ENCODE results near the gene EIF6. TPM values are rescaled to one million over a fixed set of nuclear protein-coding genes. Genes with fewer than 3 reads are reported as not detected.

EIF6 gene
- total and polyA plus RNA-seq, 4 donors = 60.8 to 160 (median 106) TPM

- no peaks in the 10 kb centered on the region for H3K9me3 ChIP-seq (ENCODE audit: control insufficient read depth in 4 of 4, low read length in 3 of 4)
- H3K36me3 ChIP-seq (ENCODE audit: control insufficient read depth in 4 of 4, insufficient read depth in 3 of 4, low read depth in 1 of 4, low read length in 3 of 4) = no peaks in the 10 kb centered on the region
- peak; percentile 56 for DNase-seq (ENCODE audit: low spot score)
- TF ChIP-seq FOXA2 (IDR thresholded peaks at IDR 0.05) = no peak
- TF ChIP-seq CTCF (IDR thresholded peaks at IDR 0.05; ENCODE audit: low read depth, low read length, missing input control) = peak; percentile 38
- no peak for TF ChIP-seq REST (IDR thresholded peaks at IDR 0.05)
- peak in 1 of 2 donors; percentile 20 for TF ChIP-seq RXRA (IDR thresholded peaks at IDR 0.05)
- TF ChIP-seq EGR1 (IDR thresholded peaks at IDR 0.05; ENCODE audit: low read depth in 2 of 2) = no peak
- TF ChIP-seq MAX (IDR thresholded peaks at IDR 0.05) = no peak
- TF ChIP-seq HNF4A (conservative IDR thresholded peaks at IDR 0.05) = no peak
- TF ChIP-seq RAD21 (IDR thresholded peaks at IDR 0.05) = peak; percentile 45 to 74
- no peak overlapping the region for H3K4me3 ChIP-seq (ENCODE audit: low read depth in 1 of 3, low read length in 3 of 3)
- H3K27me3 ChIP-seq (ENCODE audit: control insufficient read depth in 4 of 4, insufficient read depth in 4 of 4, low read length in 3 of 4) = no peaks in the 10 kb centered on the region
- no peak overlapping the region for H3K27ac ChIP-seq (ENCODE audit: low read depth in 1 of 2, low read length in 2 of 2)
- H3K4me1 ChIP-seq (ENCODE audit: control insufficient read depth in 4 of 4, insufficient read depth in 4 of 4, low read length in 3 of 4) = peaks cover 6 to 49% (median 36%) of the 10 kb centered on the region in 4 donors
- H3K9ac ChIP-seq (ENCODE audit: low read depth in 1 of 2, low read length in 2 of 2) = no peak overlapping the region
- WGBS = 89% methylated on average over 4 of the region's 4 CpGs
Measured at GRCh38 chr20:35329435-35330139, 45.0 kb upstream of the EIF6 start.

GRCh38 chr20:35328689-35329088, 44.1 kb upstream of the EIF6 start:
- Histone ChIP-seq H3K4me1 (ENCODE audit: control insufficient read depth in 4 of 4, insufficient read depth in 4 of 4, low read length in 3 of 4) (peaks cover 6 to 41% (median 31%) of the 10 kb centered on the region in 4 donors), H3K9me3 (ENCODE audit: control insufficient read depth in 4 of 4, low read length in 3 of 4) (no peaks in the 10 kb centered on the region), H3K36me3 (ENCODE audit: control insufficient read depth in 4 of 4, insufficient read depth in 3 of 4, low read depth in 1 of 4, low read length in 3 of 4) (no peaks in the 10 kb centered on the region), H3K4me3 (ENCODE audit: low read depth in 1 of 3, low read length in 3 of 3) (no peak overlapping the region), H3K27me3 (ENCODE audit: control insufficient read depth in 4 of 4, insufficient read depth in 4 of 4, low read length in 3 of 4) (no peaks in the 10 kb centered on the region), H3K27ac (ENCODE audit: low read depth in 1 of 2, low read length in 2 of 2) (peak overlapping the region in 1 of 2 donors; percentile 37), H3K9ac (ENCODE audit: low read depth in 1 of 2, low read length in 2 of 2) (no peak overlapping the region)
- 73% methylated on average over 4 of the region's 4 CpGs for WGBS
- DNase-seq (ENCODE audit: low spot score) = no peak
- TF ChIP-seq RXRA (IDR thresholded peaks at IDR 0.05) = no peak
- TF ChIP-seq GABPA (IDR thresholded peaks at IDR 0.05 in 1 of 2, conservative IDR thresholded peaks at IDR 0.05 in 1 of 2) = no peak

- H3K27ac ChIP-seq (ENCODE audit: low read depth in 1 of 2, low read length in 2 of 2) = peak overlapping the region in 1 of 2 donors; percentile 37
- H3K9ac ChIP-seq (ENCODE audit: low read depth in 1 of 2, low read length in 2 of 2) = no peak overlapping the region
- no peak for TF ChIP-seq MAX (IDR thresholded peaks at IDR 0.05)
- TF ChIP-seq ATF3 (IDR thresholded peaks at IDR 0.05) = no peak
- no peak for TF ChIP-seq REST (IDR thresholded peaks at IDR 0.05)
- no peak for TF ChIP-seq RAD21 (IDR thresholded peaks at IDR 0.05)
- TF ChIP-seq HNF4G (IDR thresholded peaks at IDR 0.05) = no peak
- no peak for TF ChIP-seq YY1 (IDR thresholded peaks at IDR 0.05)
- TF ChIP-seq FOXA1 (IDR thresholded peaks at IDR 0.05) = no peak
- TF ChIP-seq FOXA2 (IDR thresholded peaks at IDR 0.05) = no peak
- no peak for TF ChIP-seq RXRA (IDR thresholded peaks at IDR 0.05)
- TF ChIP-seq JUND (IDR thresholded peaks at IDR 0.05) = no peak
Measured at GRCh38 chr20:35328095-35328685, 43.6 kb upstream of the EIF6 start.

More at GRCh38 chr20:35328095-35328685, 43.6 kb upstream of the EIF6 start:
- Histone ChIP-seq H3K4me1 (ENCODE audit: control insufficient read depth in 4 of 4, insufficient read depth in 4 of 4, low read length in 3 of 4) (peaks cover 6 to 36% (median 26%) of the 10 kb centered on the region in 4 donors), H3K36me3 (ENCODE audit: control insufficient read depth in 4 of 4, insufficient read depth in 3 of 4, low read depth in 1 of 4, low read length in 3 of 4) (no peaks in the 10 kb centered on the region), H3K27me3 (ENCODE audit: control insufficient read depth in 4 of 4, insufficient read depth in 4 of 4, low read length in 3 of 4) (no peaks in the 10 kb centered on the region), H3K9me3 (ENCODE audit: control insufficient read depth in 4 of 4, low read length in 3 of 4) (no peaks in the 10 kb centered on the region), H3K4me3 (ENCODE audit: low read depth in 1 of 3, low read length in 3 of 3) (no peak overlapping the region)
- WGBS = 96% methylated on average over 3 of the region's 3 CpGs
- DNase-seq (ENCODE audit: low spot score) = no peak

Data from liver (tissue), 9 donors.